Measurements from ENCODE around the gene ZDHHC14. TPM values are rescaled to one million over a fixed set of nuclear protein-coding genes. Genes with fewer than 3 reads are reported as not detected.
"Not testable (repeated sequence)": the region's sequence is repeated elsewhere in the genome, so short reads cannot be mapped to it uniquely, and the experiment has no call there.

The ZDHHC14 gene
- polyA plus RNA-seq, 2 of the 4 experiments (the other 2 are of a cell fraction): 2.2 to 2.8 TPM

DNA sequence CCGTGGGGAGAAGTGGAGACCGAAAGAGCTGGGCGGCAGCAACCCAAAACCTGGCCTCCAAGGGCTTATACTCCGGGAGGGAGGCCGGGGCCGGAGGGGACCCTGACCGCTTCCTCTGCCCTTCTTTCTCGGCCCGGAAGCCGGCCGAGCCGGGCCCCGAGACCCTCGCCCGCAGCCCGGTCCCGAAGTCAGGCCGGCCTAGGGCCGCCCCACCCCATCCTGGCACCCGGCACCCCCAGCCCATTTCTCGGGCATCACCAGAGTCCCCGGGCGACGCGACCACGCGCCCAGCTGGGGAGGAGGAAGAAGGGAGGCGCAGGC lies 572 bp upstream of the ZDHHC14 start (continued):
- TF ChIP-seq MAFK (IDR thresholded peaks at IDR 0.05; ENCODE audit: partially characterized antibody) (no peak), RFX5 (IDR thresholded peaks at IDR 0.05) (no peak), HOXB5 (CRISPR knock-in tag; IDR thresholded peaks at IDR 0.05) (no peak)

DNA sequence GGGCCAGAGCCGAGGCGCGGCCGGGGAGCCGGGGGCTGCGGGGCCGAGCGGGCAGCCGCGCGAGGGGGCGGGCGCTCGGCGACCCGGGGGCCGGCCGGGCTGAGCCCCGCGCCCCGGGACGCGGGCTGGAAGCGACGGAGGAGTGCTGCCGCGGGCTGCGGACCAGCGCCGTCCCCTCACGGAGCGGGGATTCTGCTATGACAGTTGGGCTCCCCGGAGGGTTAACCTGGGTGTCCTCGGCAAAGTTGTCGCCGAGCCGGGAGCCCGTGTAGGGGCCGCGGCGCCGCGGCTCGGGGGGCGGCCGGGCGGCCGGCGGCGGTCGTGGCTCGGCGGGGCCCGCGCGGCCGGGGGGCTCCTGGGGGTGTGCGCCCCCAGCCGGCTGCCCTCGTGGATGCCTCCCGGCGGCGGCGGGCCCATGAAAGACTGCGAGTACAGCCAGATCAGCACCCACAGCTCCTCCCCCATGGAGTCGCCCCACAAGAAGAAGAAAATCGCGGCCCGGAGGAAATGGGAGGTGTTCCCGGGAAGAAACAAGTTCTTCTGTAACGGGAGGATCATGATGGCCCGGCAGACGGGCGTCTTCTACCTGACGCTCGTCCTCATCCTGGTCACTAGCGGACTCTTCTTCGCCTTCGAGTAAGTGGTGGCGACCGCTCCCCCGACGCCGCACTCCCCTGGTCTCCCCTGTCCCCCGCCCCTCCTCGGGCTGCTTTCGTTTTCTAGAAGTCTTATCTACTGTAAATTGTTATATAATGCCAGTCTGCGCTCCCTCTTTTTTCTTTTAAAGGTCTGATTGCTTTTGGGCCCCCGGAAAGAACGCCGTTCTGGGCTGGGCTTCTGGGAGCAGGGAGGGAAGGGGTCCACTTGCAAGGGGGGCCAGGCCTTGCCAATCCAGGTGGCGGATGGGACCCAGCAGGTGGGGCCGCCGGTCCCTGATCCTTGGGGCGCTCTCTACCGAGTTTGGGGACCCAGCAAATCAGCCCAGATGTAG lies 936 bp downstream of the ZDHHC14 start:
- ChIA-PET POLR2A (no interaction called here), CTCF (interaction anchor here (1.2 kb wide), 1 partner anchor 285 kb away, joined by 4 read pairs; no protein-coding TSS in a partner anchor)
- H3K4me1 ChIP-seq: 0 out of 3 replicates have a peak, but pooled peaks cover 4% of the 10 kb centered on the region
- peak overlapping the region; percentile 78 for H3K4me2 ChIP-seq
- H3K4me3 ChIP-seq: peak overlapping the region; percentile 95
- FAIRE-seq: no peak
- DNase-seq (ENCODE audit: low read depth in 1 of 2, low spot score in 1 of 2): peak; percentile 28 to 38
- no peaks in the 10 kb centered on the region for H3K9me3 ChIP-seq
- TF ChIP-seq CTCF (IDR thresholded peaks at IDR 0.05): peak; percentile 35; the same call in 2 of the 3 replicates
- TF ChIP-seq SREBF2 (IDR thresholded peaks at IDR 0.05): no peak
- no peak for TF ChIP-seq MYC (IDR thresholded peaks at IDR 0.05; ENCODE audit: borderline replicate concordance, low read length)
- TF ChIP-seq POLR2AphosphoS2 (conservative IDR thresholded peaks at IDR 0.05; ENCODE audit: low read length): no peak
- H3K27ac ChIP-seq: peak overlapping the region; percentile 93 to 98
- ATAC-seq: peak in 1 of 2 experiments; percentile 35; a peak in 3 of 6 replicates
- WGBS (ENCODE audit: missing lambda C conversion rate): 25% methylated on average over 20 of the region's 96 CpGs

GRCh38 chr6:157382821-157383220 lies 1.8 kb downstream of the ZDHHC14 start:
- POLR2A ChIA-PET: no interaction called here
- CTCF ChIA-PET: no interaction called here
- DNase-seq (ENCODE audit: low read depth in 1 of 2, low spot score in 1 of 2) (no peak), ATAC-seq (no peak), FAIRE-seq (no peak)
- TF ChIP-seq RARB (CRISPR knock-in tag; IDR thresholded peaks at IDR 0.05): no peak
- Histone ChIP-seq H3K4me1 (0 out of 3 replicates have a peak, but pooled peaks cover 4% of the 10 kb centered on the region), H3K4me3 (no peak overlapping the region; the same call in 2 of the 3 replicates), H3K4me2 (peak overlapping the region; percentile 78), H3K9me3 (no peaks in the 10 kb centered on the region), H3K27ac (no peak overlapping the region)
- WGBS (ENCODE audit: missing lambda C conversion rate): 92% methylated on average over 4 of the region's 4 CpGs

DNA sequence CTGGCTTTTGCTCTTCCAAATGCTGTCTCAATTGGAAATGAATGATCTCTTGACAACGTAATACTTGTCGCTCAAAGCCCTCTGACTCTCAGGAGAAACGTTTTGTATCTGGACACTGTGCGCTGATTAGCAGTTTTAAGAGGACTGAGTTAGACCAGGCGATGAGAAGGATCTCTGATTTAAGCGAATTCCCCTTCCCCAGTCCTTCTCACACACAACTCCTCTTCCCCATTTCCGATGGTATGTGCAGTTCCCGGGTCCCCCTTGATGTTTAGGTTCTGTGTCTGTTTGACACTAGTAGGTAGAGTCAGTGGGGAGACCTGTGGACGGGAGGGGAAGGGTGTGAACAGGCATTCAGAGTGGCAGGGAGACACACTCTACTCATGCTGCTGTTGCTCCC lies 2.5 kb downstream of the ZDHHC14 start:
- ChIA-PET POLR2A (no interaction called here), CTCF (no interaction called here)
- FAIRE-seq (no peak), DNase-seq (ENCODE audit: low read depth in 1 of 2, low spot score in 1 of 2) (no peak), ATAC-seq (no peak)
- Histone ChIP-seq H3K4me2 (no peak overlapping the region), H3K4me1 (0 out of 3 replicates have a peak, but pooled peaks cover 4% of the 10 kb centered on the region), H3K9me3 (no peaks in the 10 kb centered on the region), H3K4me3 (no peak overlapping the region), H3K27ac (no peak overlapping the region)
- WGBS (ENCODE audit: missing lambda C conversion rate): 90% methylated on average over 9 of the region's 9 CpGs
- TF ChIP-seq RCOR1 (IDR thresholded peaks at IDR 0.05; ENCODE audit: low read depth, low read length) (no peak), RAD21 (conservative IDR thresholded peaks at IDR 0.05 in 1 of 2, IDR thresholded peaks at IDR 0.05 in 1 of 2) (no peak), TFCP2L1 (CRISPR knock-in tag; IDR thresholded peaks at IDR 0.05) (no peak), JUN (IDR thresholded peaks at IDR 0.05) (no peak), SREBF2 (IDR thresholded peaks at IDR 0.05) (no peak), ZNF302 (CRISPR knock-in tag; IDR thresholded peaks at IDR 0.05) (no peak), PHF8 (IDR thresholded peaks at IDR 0.05; ENCODE audit: borderline replicate concordance, low read depth) (no peak), RARB (CRISPR knock-in tag; IDR thresholded peaks at IDR 0.05) (no peak), CBX2 (IDR thresholded peaks at IDR 0.05; ENCODE audit: borderline replicate concordance, low read depth) (no peak), HOXB5 (CRISPR knock-in tag; IDR thresholded peaks at IDR 0.05) (no peak), ZSCAN20 (CRISPR knock-in tag; IDR thresholded peaks at IDR 0.05) (no peak)
- TF ChIP-seq, protein P1, sequence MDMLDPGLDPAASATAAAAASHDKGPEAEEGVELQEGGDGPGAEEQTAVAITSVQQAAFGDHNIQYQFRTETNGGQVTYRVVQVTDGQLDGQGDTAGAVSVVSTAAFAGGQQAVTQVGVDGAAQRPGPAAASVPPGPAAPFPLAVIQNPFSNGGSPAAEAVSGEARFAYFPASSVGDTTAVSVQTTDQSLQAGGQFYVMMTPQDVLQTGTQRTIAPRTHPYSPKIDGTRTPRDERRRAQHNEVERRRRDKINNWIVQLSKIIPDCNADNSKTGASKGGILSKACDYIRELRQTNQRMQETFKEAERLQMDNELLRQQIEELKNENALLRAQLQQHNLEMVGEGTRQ (IDR thresholded peaks at IDR 0.05): no peak
- TF ChIP-seq, protein P2, sequence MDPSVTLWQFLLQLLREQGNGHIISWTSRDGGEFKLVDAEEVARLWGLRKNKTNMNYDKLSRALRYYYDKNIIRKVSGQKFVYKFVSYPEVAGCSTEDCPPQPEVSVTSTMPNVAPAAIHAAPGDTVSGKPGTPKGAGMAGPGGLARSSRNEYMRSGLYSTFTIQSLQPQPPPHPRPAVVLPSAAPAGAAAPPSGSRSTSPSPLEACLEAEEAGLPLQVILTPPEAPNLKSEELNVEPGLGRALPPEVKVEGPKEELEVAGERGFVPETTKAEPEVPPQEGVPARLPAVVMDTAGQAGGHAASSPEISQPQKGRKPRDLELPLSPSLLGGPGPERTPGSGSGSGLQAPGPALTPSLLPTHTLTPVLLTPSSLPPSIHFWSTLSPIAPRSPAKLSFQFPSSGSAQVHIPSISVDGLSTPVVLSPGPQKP (IDR thresholded peaks at IDR 0.05; ENCODE audit: low read depth, low read length): no peak

- WGBS (ENCODE audit: missing lambda C conversion rate): 95% methylated on average over 4 of the region's 4 CpGs
These were observed 4.0 kb downstream of the ZDHHC14 start for GRCh38 chr6:157384962-157385361.

More at GRCh38 chr6:157384962-157385361, 4.0 kb downstream of the ZDHHC14 start:
- H3K4me3 ChIP-seq; POLR2A ChIA-PET; H3K4me2 ChIP-seq; H3K4me1 ChIP-seq; H3K27ac ChIP-seq; H3K9me3 ChIP-seq; DNase-seq (ENCODE audit: low read depth in 1 of 2, low spot score in 1 of 2); ATAC-seq; FAIRE-seq: not testable (repeated sequence)
- CTCF ChIA-PET: interaction anchor here (0.9 to 1.5 kb wide), 2 partner anchors 12 kb away, joined by 3 to 4 read pairs; no protein-coding TSS in a partner anchor

Measured in A549 (cell line).